Endodermal cell (in vitro differentiated cells): ENCODE data around the gene ITGA11. TPM values are rescaled to one million over a fixed set of nuclear protein-coding genes. Genes with fewer than 3 reads are reported as not detected.

Source experiments
- DNase-seq: peaks from one replicate; pipeline ENCODE4 v3.0.0-alpha.2; 2017
- H3K27ac ChIP-seq: 2 replicates; pipeline ENCODE4 v1.5.1; 2013; ENCODE audit warnings: mild to moderate bottlenecking, low read depth, low read length, moderate library complexity
- H3K27me3 ChIP-seq: 2 replicates; pipeline ENCODE4 v1.6.1; 2013; ENCODE audit warnings: mild to moderate bottlenecking, low read length, moderate library complexity; ENCODE audit not compliant: insufficient read depth, control insufficient read depth, poor library complexity, severe bottlenecking
- H3K36me3 ChIP-seq: 2 replicates; pipeline ENCODE4 v1.7.0; 2013; ENCODE audit warnings: mild to moderate bottlenecking, low read length, moderate library complexity; ENCODE audit not compliant: control insufficient read depth, insufficient read depth
- H3K4me1 ChIP-seq: one replicate; pipeline ENCODE4 v1.7.0; 2013; ENCODE audit warnings: low read length; ENCODE audit not compliant: control insufficient read depth, insufficient read depth
- H3K4me3 ChIP-seq: 2 replicates; pipeline ENCODE4 v1.5.1; 2013; ENCODE audit warnings: mild to moderate bottlenecking, low read length, moderate library complexity
- H3K9ac ChIP-seq: 2 replicates; pipeline ENCODE4 v1.6.1; 2013; ENCODE audit warnings: mild to moderate bottlenecking, low read length, moderate library complexity; ENCODE audit not compliant: poor library complexity, severe bottlenecking; ENCODE audit errors: extremely low read depth
- H3K9me3 ChIP-seq: 2 replicates; pipeline ENCODE4 v1.6.1; 2013; ENCODE audit warnings: mild to moderate bottlenecking, low read length, moderate library complexity; ENCODE audit not compliant: control insufficient read depth
- H3K27ac Mint-ChIP-seq: 2 replicates; pipeline ENCODE4 v1.8.0; 2020; ENCODE audit warnings: mixed read lengths
- H3K27me3 Mint-ChIP-seq: 2 replicates; pipeline ENCODE4 v1.8.0; 2021; ENCODE audit warnings: mild to moderate bottlenecking, mixed read lengths; ENCODE audit not compliant: insufficient read depth
- H3K36me3 Mint-ChIP-seq: 2 replicates; pipeline ENCODE4 v1.8.0; 2020; ENCODE audit warnings: low read depth, mixed read lengths
- H3K4me1 Mint-ChIP-seq: 2 replicates; pipeline ENCODE4 v1.8.0; 2020; ENCODE audit warnings: mixed read lengths
- H3K4me3 Mint-ChIP-seq: 2 replicates; pipeline ENCODE4 v1.8.0; 2020; ENCODE audit warnings: mild to moderate bottlenecking, moderate library complexity, mixed read lengths
- H3K9me3 Mint-ChIP-seq: 2 replicates; pipeline ENCODE4 v1.8.0; 2020; ENCODE audit warnings: mild to moderate bottlenecking, mixed read lengths
- WGBS, 2 experiments: methylation state at CpG; one replicate each; pipeline versions ENCODE4 v1.1.5 to v1.1.7; 2013; ENCODE audit warnings: missing lambda C conversion rate in 2 of 2, mixed read lengths in 1 of 2; ENCODE audit not compliant: insufficient coverage in 1 of 2, insufficient read length in 1 of 2; 5-methylcytosine and 5-hydroxymethylcytosine counted together
- total RNA-seq, 2 donors: library from RNA; stranded (reverse); fragmentation: NEBNext Ultra II Directional in 1 of 2; extraction: Animal tissue kit (Norgen Biotek cat#: 25700) in 1 of 2; gene quantifications; 2 replicates in 1 of 2; 3 replicates in 1 of 2; pipeline ENCODE4 v1.2.1, GENCODE V29; 2021
- TF ChIP-seq, protein P1 (sequence below): fragments of 200-600 bp; sonication (generic); conservative IDR thresholded peaks from 2 replicates; pipeline ENCODE4 v1.5.0; 2021; ENCODE audit warnings: antibody characterized with exemption, mild to moderate bottlenecking

Gene ITGA11
- total RNA-seq, 2 donors from 2014 or later: 0.35 to 1.4 TPM

DNA sequence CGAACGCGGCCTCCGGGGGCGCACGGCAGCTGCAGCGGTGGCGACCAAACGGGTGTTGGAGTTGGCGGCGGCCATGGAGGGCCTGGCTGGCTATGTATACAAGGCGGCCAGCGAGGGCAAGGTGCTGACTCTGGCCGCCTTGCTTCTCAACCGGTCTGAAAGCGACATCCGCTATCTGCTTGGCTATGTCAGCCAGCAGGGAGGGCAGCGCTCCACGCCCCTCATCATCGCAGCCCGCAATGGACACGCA is 153.7 kb downstream of the ITGA11 start:
- peak overlapping the region; percentile 94 for H3K27ac ChIP-seq
- no peaks in the 10 kb centered on the region for H3K4me1 ChIP-seq
- DNase-seq: peak; percentile 89
- H3K27me3 ChIP-seq: no peaks in the 10 kb centered on the region
- peak overlapping the region; percentile 77 for H3K9ac ChIP-seq
- TF ChIP-seq, protein P1, sequence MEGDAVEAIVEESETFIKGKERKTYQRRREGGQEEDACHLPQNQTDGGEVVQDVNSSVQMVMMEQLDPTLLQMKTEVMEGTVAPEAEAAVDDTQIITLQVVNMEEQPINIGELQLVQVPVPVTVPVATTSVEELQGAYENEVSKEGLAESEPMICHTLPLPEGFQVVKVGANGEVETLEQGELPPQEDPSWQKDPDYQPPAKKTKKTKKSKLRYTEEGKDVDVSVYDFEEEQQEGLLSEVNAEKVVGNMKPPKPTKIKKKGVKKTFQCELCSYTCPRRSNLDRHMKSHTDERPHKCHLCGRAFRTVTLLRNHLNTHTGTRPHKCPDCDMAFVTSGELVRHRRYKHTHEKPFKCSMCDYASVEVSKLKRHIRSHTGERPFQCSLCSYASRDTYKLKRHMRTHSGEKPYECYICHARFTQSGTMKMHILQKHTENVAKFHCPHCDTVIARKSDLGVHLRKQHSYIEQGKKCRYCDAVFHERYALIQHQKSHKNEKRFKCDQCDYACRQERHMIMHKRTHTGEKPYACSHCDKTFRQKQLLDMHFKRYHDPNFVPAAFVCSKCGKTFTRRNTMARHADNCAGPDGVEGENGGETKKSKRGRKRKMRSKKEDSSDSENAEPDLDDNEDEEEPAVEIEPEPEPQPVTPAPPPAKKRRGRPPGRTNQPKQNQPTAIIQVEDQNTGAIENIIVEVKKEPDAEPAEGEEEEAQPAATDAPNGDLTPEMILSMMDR: no peak
- H3K36me3 Mint-ChIP-seq: peaks cover 4% of the 10 kb centered on the region
- peak overlapping the region; percentile 90 for H3K27ac Mint-ChIP-seq
- peaks cover 47% of the 10 kb centered on the region for H3K4me1 Mint-ChIP-seq
- no peaks in the 10 kb centered on the region for H3K9me3 Mint-ChIP-seq
- 0 to 2% methylated on average over 15 to 22 of the region's 22 CpGs for WGBS, 2 experiments
- H3K9me3 ChIP-seq: no peaks in the 10 kb centered on the region
- H3K4me3 ChIP-seq: peak overlapping the region; percentile 98
- H3K27me3 Mint-ChIP-seq: no peaks in the 10 kb centered on the region
- peak overlapping the region; percentile 96 for H3K4me3 Mint-ChIP-seq
- peaks cover 6% of the 10 kb centered on the region for H3K36me3 ChIP-seq

DNA sequence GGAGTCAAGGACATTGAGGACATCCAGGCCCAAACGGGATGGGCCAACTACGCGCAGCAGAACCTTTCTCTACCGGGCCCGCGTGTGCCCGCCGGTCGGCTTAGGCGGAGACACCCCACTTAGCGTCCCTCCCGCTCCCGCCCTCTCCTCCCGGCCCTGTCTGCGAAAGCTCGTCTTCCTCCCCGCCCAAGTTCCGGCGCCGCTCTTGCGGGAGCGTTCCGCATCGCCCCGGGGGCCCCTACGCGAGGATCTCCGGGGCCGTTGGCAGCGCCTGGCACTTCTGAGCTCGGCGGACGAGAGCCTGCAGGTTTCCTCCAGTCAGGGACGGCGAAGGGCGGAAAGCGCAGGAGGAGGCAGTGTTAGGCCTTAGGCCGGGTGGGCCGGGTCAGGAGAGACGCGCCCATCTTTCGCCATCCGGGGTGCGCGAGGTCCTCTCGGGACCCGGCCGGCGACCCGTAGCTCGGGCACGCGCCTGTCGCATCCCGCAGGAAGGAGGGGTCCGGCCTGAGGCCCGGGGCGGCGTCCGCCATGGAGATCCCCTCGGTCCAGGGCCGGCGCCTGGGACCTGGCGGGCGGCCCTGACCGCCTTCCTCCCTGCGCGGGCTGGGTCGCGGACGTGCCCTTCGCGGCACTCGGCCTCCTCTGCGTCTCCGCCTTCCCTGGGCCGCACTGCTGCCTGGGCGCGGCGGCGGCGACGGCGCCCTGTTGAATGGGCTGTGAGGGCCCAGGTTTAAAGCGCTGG is 154.2 kb downstream of the ITGA11 start, which contains the start of gene FEM1B:
FEM1B (plus strand) TSS at position 143 of the 742 bp plus-strand sequence. CDS start 673 bp downstream, outside the sequence.
- no peaks in the 10 kb centered on the region for H3K4me1 ChIP-seq
- H3K36me3 ChIP-seq: peaks cover 6% of the 10 kb centered on the region
- H3K27me3 ChIP-seq: no peaks in the 10 kb centered on the region
- DNase-seq: peak; percentile 95
- H3K9me3 ChIP-seq: no peaks in the 10 kb centered on the region
- Mint-ChIP-seq H3K27ac (peak within 1 kb of the TSS; percentile 95), H3K4me1 (peaks cover 48% of the 10 kb centered on the region), H3K36me3 (peaks cover 4% of the 10 kb centered on the region), H3K9me3 (no peaks in the 10 kb centered on the region), H3K4me3 (peak within 1 kb of the TSS; percentile 96), H3K27me3 (no peaks in the 10 kb centered on the region)
- H3K4me3 ChIP-seq: peak within 1 kb of the TSS; percentile 98
- TF ChIP-seq, protein P1: peak; percentile 71
- WGBS, 2 experiments: 0 to 2% methylated on average over 12 to 85 of the region's 85 CpGs
- peak within 1 kb of the TSS; percentile 94 for H3K27ac ChIP-seq
- H3K9ac ChIP-seq: peak within 1 kb of the TSS; percentile 77

DNA sequence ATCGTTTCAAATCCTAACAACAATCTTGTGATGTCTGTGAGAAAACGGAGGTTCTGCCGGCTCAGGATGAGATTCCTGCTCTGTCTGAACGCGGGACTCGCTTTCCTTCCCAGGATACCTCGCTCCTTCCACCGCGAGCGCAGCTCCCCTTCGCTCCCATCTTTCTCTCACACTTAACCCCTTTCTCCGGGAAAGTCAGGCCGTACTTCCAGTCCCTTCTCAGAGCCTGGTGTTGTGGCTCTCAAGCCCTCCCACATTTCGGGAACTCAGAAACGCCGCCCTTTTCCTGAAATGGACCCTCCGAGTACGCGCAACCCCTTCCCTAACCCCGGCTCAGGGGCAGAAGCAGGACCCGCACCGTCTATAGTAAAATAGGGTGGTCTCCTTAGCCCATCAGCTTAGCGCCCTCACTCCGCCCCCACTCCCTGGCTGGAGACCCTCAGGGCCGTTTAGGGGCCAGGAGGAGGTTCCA is 154.8 kb downstream of the ITGA11 start:
- TF ChIP-seq, protein P1: no peak
- H3K4me1 ChIP-seq: no peaks in the 10 kb centered on the region
- H3K36me3 ChIP-seq: peaks cover 6% of the 10 kb centered on the region
- DNase-seq: no peak
- WGBS, 2 experiments: 6% methylated on average over 16 to 25 of the region's 25 CpGs
- H3K9ac ChIP-seq: peak overlapping the region; percentile 77
- H3K4me3 Mint-ChIP-seq: peak overlapping the region; percentile 96
- H3K9me3 Mint-ChIP-seq: no peaks in the 10 kb centered on the region
- H3K27ac Mint-ChIP-seq: peak overlapping the region; percentile 95
- H3K27ac ChIP-seq: peak overlapping the region; percentile 94
- H3K4me1 Mint-ChIP-seq: peaks cover 49% of the 10 kb centered on the region
- H3K36me3 Mint-ChIP-seq: peaks cover 4% of the 10 kb centered on the region
- no peaks in the 10 kb centered on the region for H3K27me3 ChIP-seq
- H3K4me3 ChIP-seq: peak overlapping the region; percentile 98
- H3K9me3 ChIP-seq: no peaks in the 10 kb centered on the region
- H3K27me3 Mint-ChIP-seq: no peaks in the 10 kb centered on the region
